ENCODE data around the gene ARPP21.

The ARPP21 gene

GRCh38 chr3:35723480-35724097, 84.3 kb downstream of the ARPP21 start:
- Histone ChIP-seq H3K4me1 (ENCODE audit: control insufficient read depth, insufficient read depth, low read length) (no peaks in the 10 kb centered on the region), H3K27me3 (ENCODE audit: control insufficient read depth, insufficient read depth, low read length) (no peaks in the 10 kb centered on the region)

GRCh38 chr3:35724106-35724505, 84.8 kb downstream of the ARPP21 start:
- Histone ChIP-seq H3K4me3 (ENCODE audit: low read length) (no peak overlapping the region), H3K4me1 (ENCODE audit: control insufficient read depth, insufficient read depth, low read length) (no peaks in the 10 kb centered on the region), H3K27me3 (ENCODE audit: control insufficient read depth, insufficient read depth, low read length) (no peaks in the 10 kb centered on the region), H3K36me3 (ENCODE audit: control insufficient read depth, insufficient read depth, low read length) (no peaks in the 10 kb centered on the region), H3K9ac (ENCODE audit: low read length) (no peak overlapping the region), H3K9me3 (ENCODE audit: control insufficient read depth, low read length) (no peaks in the 10 kb centered on the region)

More at GRCh38 chr3:35723480-35724097, 84.3 kb downstream of the ARPP21 start:
- Histone ChIP-seq H3K4me3 (ENCODE audit: low read length) (no peak overlapping the region), H3K36me3 (ENCODE audit: control insufficient read depth, insufficient read depth, low read length) (no peaks in the 10 kb centered on the region), H3K9me3 (ENCODE audit: control insufficient read depth, low read length) (no peaks in the 10 kb centered on the region), H3K9ac (ENCODE audit: low read length) (no peak overlapping the region)

GRCh38 chr3:35727179-35727578, 87.9 kb downstream of the ARPP21 start:
- H3K27me3 ChIP-seq (ENCODE audit: control insufficient read depth, insufficient read depth, low read length): peaks cover 3% of the 10 kb centered on the region
- H3K4me1 ChIP-seq (ENCODE audit: control insufficient read depth, insufficient read depth, low read length): no peaks in the 10 kb centered on the region
- no peak overlapping the region for H3K4me3 ChIP-seq (ENCODE audit: low read length)
- H3K9ac ChIP-seq (ENCODE audit: low read length): no peak overlapping the region
- no peaks in the 10 kb centered on the region for H3K9me3 ChIP-seq (ENCODE audit: control insufficient read depth, low read length)
- no peaks in the 10 kb centered on the region for H3K36me3 ChIP-seq (ENCODE audit: control insufficient read depth, insufficient read depth, low read length)

GRCh38 chr3:35733341-35733740, 94.0 kb downstream of the ARPP21 start:
- no peak overlapping the region for H3K4me3 ChIP-seq (ENCODE audit: low read length)
- no peaks in the 10 kb centered on the region for H3K9me3 ChIP-seq (ENCODE audit: control insufficient read depth, low read length)
- no peaks in the 10 kb centered on the region for H3K4me1 ChIP-seq (ENCODE audit: control insufficient read depth, insufficient read depth, low read length)
- H3K36me3 ChIP-seq (ENCODE audit: control insufficient read depth, insufficient read depth, low read length): no peaks in the 10 kb centered on the region
- H3K27me3 ChIP-seq (ENCODE audit: control insufficient read depth, insufficient read depth, low read length): peaks cover 3% of the 10 kb centered on the region
- no peak overlapping the region for H3K9ac ChIP-seq (ENCODE audit: low read length)

- Histone ChIP-seq H3K4me1 (ENCODE audit: control insufficient read depth, insufficient read depth, low read length) (no peaks in the 10 kb centered on the region), H3K36me3 (ENCODE audit: control insufficient read depth, insufficient read depth, low read length) (no peaks in the 10 kb centered on the region), H3K4me3 (ENCODE audit: low read length) (no peak overlapping the region), H3K9me3 (ENCODE audit: control insufficient read depth, low read length) (no peaks in the 10 kb centered on the region), H3K9ac (ENCODE audit: low read length) (no peak overlapping the region), H3K27me3 (ENCODE audit: control insufficient read depth, insufficient read depth, low read length) (peaks cover 3% of the 10 kb centered on the region)
Measured at GRCh38 chr3:35733864-35734263, 94.5 kb downstream of the ARPP21 start.

- no peaks in the 10 kb centered on the region for H3K36me3 ChIP-seq (ENCODE audit: control insufficient read depth, insufficient read depth, low read length)
- no peaks in the 10 kb centered on the region for H3K4me1 ChIP-seq (ENCODE audit: control insufficient read depth, insufficient read depth, low read length)
- no peaks in the 10 kb centered on the region for H3K9me3 ChIP-seq (ENCODE audit: control insufficient read depth, low read length)
- no peaks in the 10 kb centered on the region for H3K27me3 ChIP-seq (ENCODE audit: control insufficient read depth, insufficient read depth, low read length)
- no peak overlapping the region for H3K9ac ChIP-seq (ENCODE audit: low read length)
- H3K4me3 ChIP-seq (ENCODE audit: low read length): no peak overlapping the region
Measured at GRCh38 chr3:35737080-35737479, 97.8 kb downstream of the ARPP21 start.

DNA sequence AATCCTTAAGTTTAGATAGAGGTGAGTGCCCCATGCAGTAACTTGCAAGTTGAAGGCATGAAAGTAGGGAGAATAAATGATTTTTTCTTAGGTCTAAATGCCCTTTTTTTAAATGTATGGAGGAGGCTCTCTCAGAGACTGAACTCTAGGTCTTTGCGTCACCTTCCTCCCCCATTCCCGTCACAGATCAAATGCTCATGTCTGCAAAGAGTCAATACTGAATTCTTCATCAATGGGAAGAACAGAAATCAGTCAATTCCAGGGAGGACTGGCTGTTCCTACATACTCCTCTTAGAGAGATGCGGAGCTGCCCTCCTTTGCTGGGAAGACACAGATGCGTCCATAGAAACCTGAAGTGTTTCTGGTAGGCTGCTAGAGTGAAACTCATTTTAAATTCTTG, 98.2 kb downstream of the ARPP21 start:
- H3K4me3 ChIP-seq (ENCODE audit: low read length): no peak overlapping the region
- no peaks in the 10 kb centered on the region for H3K27me3 ChIP-seq (ENCODE audit: control insufficient read depth, insufficient read depth, low read length)
- no peaks in the 10 kb centered on the region for H3K4me1 ChIP-seq (ENCODE audit: control insufficient read depth, insufficient read depth, low read length)
- H3K9me3 ChIP-seq (ENCODE audit: control insufficient read depth, low read length): no peaks in the 10 kb centered on the region
- H3K36me3 ChIP-seq (ENCODE audit: control insufficient read depth, insufficient read depth, low read length): no peaks in the 10 kb centered on the region
- no peak overlapping the region for H3K9ac ChIP-seq (ENCODE audit: low read length)

- Histone ChIP-seq H3K27me3 (ENCODE audit: control insufficient read depth, insufficient read depth, low read length) (no peaks in the 10 kb centered on the region), H3K9me3 (ENCODE audit: control insufficient read depth, low read length) (no peaks in the 10 kb centered on the region), H3K9ac (ENCODE audit: low read length) (no peak overlapping the region), H3K36me3 (ENCODE audit: control insufficient read depth, insufficient read depth, low read length) (no peaks in the 10 kb centered on the region), H3K4me3 (ENCODE audit: low read length) (no peak overlapping the region), H3K4me1 (ENCODE audit: control insufficient read depth, insufficient read depth, low read length) (no peaks in the 10 kb centered on the region)
Measured at GRCh38 chr3:35737934-35738706, 98.8 kb downstream of the ARPP21 start.

- no peaks in the 10 kb centered on the region for H3K27me3 ChIP-seq (ENCODE audit: control insufficient read depth, insufficient read depth, low read length)
Measured at GRCh38 chr3:35739181-35739809, 100.0 kb downstream of the ARPP21 start.

DNA sequence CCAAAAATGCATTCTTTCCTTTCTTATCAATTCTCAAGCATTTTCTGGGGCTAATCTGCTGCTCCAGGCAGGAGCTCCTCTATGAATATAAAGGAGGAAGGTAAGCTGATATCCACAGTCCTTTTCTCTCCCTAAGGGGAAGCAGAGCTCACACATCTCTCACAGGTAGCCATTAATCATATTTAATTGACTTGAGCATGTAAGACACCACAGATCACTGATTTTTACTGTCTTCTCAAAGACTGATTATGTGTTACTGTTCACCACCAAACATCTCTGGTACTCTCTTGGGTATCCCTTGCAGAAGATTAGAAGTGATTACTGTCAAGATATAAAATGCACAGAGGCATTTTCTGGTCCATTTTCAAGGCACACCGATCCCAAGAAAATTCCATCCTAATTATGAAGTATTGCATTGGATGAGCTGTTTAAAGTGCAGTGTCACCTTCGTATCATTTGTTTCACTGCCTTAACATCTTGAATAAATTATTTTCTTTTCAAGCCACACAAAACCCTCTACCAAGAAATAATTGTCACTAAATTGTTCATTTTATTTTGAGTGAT, 100.7 kb downstream of the ARPP21 start:
- no peaks in the 10 kb centered on the region for H3K9me3 ChIP-seq (ENCODE audit: control insufficient read depth, low read length)
- H3K9ac ChIP-seq (ENCODE audit: low read length): no peak overlapping the region
- H3K27me3 ChIP-seq (ENCODE audit: control insufficient read depth, insufficient read depth, low read length): no peaks in the 10 kb centered on the region
- no peaks in the 10 kb centered on the region for H3K4me1 ChIP-seq (ENCODE audit: control insufficient read depth, insufficient read depth, low read length)
- no peaks in the 10 kb centered on the region for H3K36me3 ChIP-seq (ENCODE audit: control insufficient read depth, insufficient read depth, low read length)
- no peak overlapping the region for H3K4me3 ChIP-seq (ENCODE audit: low read length)

More at GRCh38 chr3:35739181-35739809, 100.0 kb downstream of the ARPP21 start:
- no peak overlapping the region for H3K9ac ChIP-seq (ENCODE audit: low read length)
- H3K9me3 ChIP-seq (ENCODE audit: control insufficient read depth, low read length): no peaks in the 10 kb centered on the region
- no peaks in the 10 kb centered on the region for H3K36me3 ChIP-seq (ENCODE audit: control insufficient read depth, insufficient read depth, low read length)
- H3K4me1 ChIP-seq (ENCODE audit: control insufficient read depth, insufficient read depth, low read length): no peaks in the 10 kb centered on the region
- no peak overlapping the region for H3K4me3 ChIP-seq (ENCODE audit: low read length)

DNA sequence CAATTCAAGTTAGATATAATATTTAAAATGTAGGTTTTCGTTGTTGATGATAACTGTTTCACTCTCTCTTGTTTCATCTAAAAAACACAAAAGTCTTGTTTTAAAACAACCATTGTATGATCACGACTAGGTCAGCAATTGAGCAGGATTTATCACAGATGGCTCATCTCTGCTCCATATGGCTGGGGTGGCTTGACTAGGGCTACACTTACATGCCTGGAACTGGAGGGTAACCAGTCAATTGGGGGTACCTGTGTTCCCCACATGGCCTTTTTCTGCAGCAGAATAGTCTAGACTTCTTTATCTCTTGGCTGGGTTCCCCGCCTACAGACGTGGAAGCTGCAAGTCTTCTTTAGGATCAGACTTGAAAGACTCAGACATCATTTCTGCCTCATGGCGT, 103.9 kb downstream of the ARPP21 start:
- Histone ChIP-seq H3K36me3 (ENCODE audit: control insufficient read depth, insufficient read depth, low read length) (no peaks in the 10 kb centered on the region), H3K9ac (ENCODE audit: low read length) (no peak overlapping the region), H3K4me1 (ENCODE audit: control insufficient read depth, insufficient read depth, low read length) (no peaks in the 10 kb centered on the region), H3K27me3 (ENCODE audit: control insufficient read depth, insufficient read depth, low read length) (no peaks in the 10 kb centered on the region), H3K4me3 (ENCODE audit: low read length) (no peak overlapping the region), H3K9me3 (ENCODE audit: control insufficient read depth, low read length) (no peaks in the 10 kb centered on the region)

DNA sequence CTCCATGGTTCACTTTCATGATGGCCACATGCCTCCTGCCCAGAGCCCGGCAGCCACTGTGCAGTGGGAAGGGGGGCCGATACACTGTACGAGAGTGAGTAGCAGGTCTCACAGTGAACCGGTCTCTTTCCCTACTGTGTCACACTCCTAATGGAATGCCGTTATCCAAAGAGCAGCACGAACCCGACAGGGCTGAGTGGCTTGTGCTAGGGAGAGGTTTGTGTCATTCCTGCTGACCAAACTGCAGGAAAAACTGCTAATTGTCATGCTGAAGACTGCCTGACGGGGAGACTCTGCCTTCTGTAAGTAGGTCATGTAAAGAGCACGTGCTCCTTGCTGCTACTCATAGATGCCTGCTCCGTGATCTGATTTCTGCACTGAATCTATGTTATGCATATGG, 105.1 kb downstream of the ARPP21 start:
- Histone ChIP-seq H3K9me3 (ENCODE audit: control insufficient read depth, low read length) (no peaks in the 10 kb centered on the region), H3K36me3 (ENCODE audit: control insufficient read depth, insufficient read depth, low read length) (no peaks in the 10 kb centered on the region), H3K4me1 (ENCODE audit: control insufficient read depth, insufficient read depth, low read length) (no peaks in the 10 kb centered on the region), H3K9ac (ENCODE audit: low read length) (no peak overlapping the region), H3K4me3 (ENCODE audit: low read length) (no peak overlapping the region), H3K27me3 (ENCODE audit: control insufficient read depth, insufficient read depth, low read length) (no peaks in the 10 kb centered on the region)

All from mucosa of stomach (tissue), 1 donor.